NCI-H526 treated with DMSO at 0.1 percent for 48 hours (cell line): ENCODE measurements around the gene PCCA.
"Not testable (repeated sequence)": the region's sequence is repeated elsewhere in the genome, so short reads cannot be mapped to it uniquely, and the experiment has no call there.

ENCODE experiments used
- DNase-seq: peaks from one replicate; lab custom pipeline; 2025; lab: John Stamatoyannopoulos, UW

Gene PCCA

GRCh38 chr13:100197116-100197515, 108.2 kb downstream of the PCCA start:
- DNase-seq: no peak

DNA sequence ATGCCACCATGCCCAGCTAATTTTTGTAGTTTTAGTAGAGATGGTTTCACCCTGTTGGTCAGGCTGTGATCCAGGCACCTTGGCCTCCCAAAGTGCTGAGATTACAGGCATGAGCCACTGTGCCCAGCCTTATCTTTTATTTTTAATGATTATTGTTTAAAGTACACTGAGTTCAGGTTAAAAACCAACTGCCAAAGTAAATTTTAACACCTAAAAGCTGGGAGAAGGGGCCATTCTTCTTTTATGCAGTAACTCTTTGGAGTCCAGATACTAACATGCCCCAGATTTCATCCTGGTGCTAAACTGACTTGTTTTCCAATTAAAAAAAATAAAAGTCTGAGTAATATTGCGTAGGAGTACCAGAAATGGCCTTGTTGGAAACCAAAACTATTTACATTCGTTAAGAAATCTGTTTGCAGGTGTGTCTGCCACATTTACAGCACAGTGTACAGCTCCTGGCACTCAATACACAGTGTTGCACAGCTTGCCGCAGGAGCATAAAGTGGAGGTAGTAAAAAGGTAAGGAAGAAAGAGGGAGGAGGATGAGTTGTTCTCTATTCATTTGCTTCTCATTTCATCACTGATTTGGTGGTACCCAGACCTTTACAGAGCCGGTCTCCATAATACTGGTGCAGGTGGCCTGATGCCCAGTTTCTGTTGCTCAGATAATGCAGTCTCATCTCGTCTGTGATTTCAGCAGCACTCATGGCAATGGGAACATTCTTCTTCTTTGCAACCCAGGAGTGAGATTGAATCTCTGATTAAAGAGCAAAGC, 108.9 kb downstream of the PCCA start:
- DNase-seq: no peak

- no peak for DNase-seq
These were observed 114.9 kb downstream of the PCCA start for GRCh38 chr13:100203696-100204367.

GRCh38 chr13:100208002-100208401, 119.1 kb downstream of the PCCA start:
- DNase-seq: no peak

GRCh38 chr13:100208626-100209025, 119.7 kb downstream of the PCCA start:
- DNase-seq: no peak

- DNase-seq: no peak
These were observed 121.2 kb downstream of the PCCA start for GRCh38 chr13:100209857-100210825.

DNA sequence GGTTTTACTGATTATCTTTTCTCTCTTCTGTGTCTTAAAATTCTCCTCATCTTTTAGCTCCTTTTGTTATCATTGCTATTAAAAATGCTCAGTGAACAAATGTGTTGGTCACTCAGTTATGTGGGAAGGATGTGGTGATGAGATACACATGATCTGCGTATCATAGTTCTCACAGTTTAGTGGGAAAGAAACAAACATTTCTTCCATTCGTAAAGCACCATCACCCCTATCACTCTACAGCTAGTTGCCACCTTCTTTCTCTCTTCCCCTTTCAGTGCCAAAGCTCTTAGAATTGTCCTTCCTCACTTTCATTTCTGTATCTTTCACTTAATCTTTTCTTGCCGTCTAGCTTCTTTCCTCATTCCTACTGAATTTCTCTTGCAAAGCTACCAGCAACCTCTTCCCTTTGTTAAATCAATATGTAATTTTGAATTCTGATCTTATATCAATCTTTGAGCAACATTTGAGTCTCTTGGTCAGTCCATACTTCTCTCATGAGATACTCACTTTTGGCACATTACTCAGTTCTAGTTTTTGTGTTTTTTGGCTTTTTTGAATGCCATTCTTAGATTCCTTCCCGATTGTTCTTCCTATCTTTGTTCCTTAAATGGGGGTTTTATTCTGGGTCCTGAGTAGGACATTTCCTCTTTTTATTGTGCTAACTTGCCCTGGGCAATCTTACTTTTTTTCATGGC, 122.3 kb downstream of the PCCA start:
- no peak for DNase-seq

GRCh38 chr13:100212904-100213553, 124.1 kb downstream of the PCCA start:
- no peak for DNase-seq

- DNase-seq: no peak
These were observed 124.7 kb downstream of the PCCA start for GRCh38 chr13:100213576-100213975.

GRCh38 chr13:100214886-100215285, 126.0 kb downstream of the PCCA start:
- DNase-seq: no peak

- DNase-seq: no peak
These were observed 132.3 kb downstream of the PCCA start for GRCh38 chr13:100221166-100221565.

DNA sequence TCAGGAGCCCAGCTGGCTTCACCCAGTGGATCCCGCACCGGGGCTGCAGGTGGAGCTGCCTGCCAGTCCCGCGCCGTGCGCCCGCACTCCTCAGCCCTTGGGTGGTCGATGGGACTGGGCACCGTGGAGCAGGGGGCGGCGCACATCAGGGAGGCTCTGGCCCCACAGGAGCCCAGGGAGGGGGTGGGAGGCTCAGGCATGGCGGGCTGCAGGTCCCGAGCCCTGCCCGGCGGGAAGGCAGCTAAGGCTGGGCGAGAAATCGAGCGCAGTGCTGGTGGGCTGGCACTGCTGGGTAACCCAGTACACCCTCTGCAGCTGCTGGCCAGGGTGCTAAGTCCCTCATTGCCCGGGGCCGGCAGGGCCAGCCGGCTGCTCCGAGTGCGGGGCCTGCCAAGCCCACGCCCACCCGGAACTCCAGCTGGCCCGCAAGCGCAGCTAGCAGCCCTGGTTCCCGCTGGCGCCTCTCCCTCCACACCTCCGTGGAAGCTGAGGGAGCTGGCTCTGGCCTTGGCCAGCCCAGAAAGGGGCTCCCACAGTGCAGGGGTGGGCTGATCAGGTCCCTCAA, 135.2 kb downstream of the PCCA start:
- DNase-seq: not testable (repeated sequence)

- DNase-seq: no peak
These were observed 140.7 kb downstream of the PCCA start for GRCh38 chr13:100229603-100230002.

DNA sequence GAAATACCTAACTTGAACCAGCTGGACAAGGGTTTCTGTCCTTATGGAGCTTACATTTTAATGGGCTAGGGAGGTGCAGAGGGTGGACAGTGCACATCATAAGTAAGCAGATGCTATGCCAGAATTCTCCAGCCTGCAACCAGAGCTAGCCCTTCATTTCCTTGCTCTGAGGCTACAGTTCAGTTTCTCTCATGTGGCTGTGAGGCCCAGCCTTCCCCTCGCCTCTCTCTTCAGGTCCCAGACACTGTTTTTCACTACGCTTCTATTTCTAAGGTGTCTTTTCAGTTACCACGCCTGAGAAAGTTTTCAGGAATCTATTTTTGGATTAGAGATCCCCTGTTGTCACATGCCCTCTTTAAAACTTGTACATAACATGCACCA, 141.9 kb downstream of the PCCA start:
- no peak for DNase-seq

GRCh38 chr13:100231176-100231575, 142.3 kb downstream of the PCCA start:
- no peak for DNase-seq

DNA sequence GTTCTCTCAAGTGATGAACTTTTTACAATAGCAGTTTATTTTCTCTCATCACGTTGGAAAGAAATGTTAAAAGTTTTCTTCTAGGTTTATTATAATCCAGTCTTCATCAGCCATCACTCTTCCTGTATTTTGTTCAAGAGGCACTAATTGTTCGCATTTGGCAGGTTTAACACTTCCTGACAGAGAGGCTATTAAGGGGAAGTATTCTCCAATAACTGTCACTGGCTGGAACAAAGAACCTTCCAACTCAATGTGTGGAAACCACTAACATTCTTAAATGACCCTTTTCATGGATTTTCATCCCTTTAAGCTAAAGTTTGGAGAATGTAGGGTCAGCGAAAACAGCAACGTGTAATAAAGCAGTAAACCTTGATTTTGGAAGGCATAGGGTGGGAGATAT, 145.1 kb downstream of the PCCA start:
- no peak for DNase-seq

- DNase-seq: no peak
These were observed 145.7 kb downstream of the PCCA start for GRCh38 chr13:100234524-100235136.

- peak; percentile 24 for DNase-seq
These were observed 146.5 kb downstream of the PCCA start for GRCh38 chr13:100235311-100235901.

GRCh38 chr13:100240109-100240779, 151.4 kb downstream of the PCCA start:
- DNase-seq: no peak

DNA sequence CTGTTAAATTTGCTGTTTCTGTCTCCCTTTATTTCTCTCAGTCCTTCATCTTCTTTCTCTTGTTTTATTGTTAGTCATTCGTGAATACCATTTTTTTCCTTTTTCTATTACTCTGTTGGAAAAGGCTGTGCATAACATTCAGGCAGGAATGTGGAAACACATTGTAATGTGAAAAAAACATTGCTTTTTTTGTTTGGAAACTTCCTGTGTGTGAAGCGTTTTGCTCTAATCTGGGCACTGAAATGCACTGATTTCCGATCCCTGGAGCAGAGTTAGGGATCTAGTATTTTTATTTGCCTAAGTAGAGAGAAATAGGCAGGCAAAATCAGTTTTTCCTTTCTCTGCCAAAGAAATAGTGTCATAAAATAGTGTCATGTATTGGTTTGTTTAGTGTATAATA, 155.5 kb downstream of the PCCA start:
- DNase-seq: no peak
